Neural cell (in vitro differentiated cells): ENCODE results near the gene POLD1. TPM values are rescaled to one million over a fixed set of nuclear protein-coding genes. Genes with fewer than 3 reads are reported as not detected.

Source experiments
- H2AFZ ChIP-seq: fragments of 200-600, 300-800 bp; sonication (generic), shearing (Covaris generic); 2 replicates; pipeline ENCODE4 v1.6.0; 2014; ENCODE audit warnings: low read depth, mild to moderate bottlenecking, antibody characterized with exemption, low read length, moderate library complexity
- H3F3A ChIP-seq: fragments of 200-600 bp; shearing (Covaris generic); 2 replicates; pipeline ENCODE4 v1.6.1; 2016; ENCODE audit warnings: mild to moderate bottlenecking, moderate library complexity, mixed read lengths, antibody characterized with exemption, low read length; ENCODE audit not compliant: insufficient read depth, poor library complexity, severe bottlenecking
- H3K27ac ChIP-seq: fragments of 200-600, 300-800 bp; sonication (generic), shearing (Covaris generic); 2 replicates; pipeline ENCODE4 v1.5.1; 2014; ENCODE audit warnings: mild to moderate bottlenecking, low read length, moderate library complexity
- H3K27me3 ChIP-seq: fragments of 300-800, 200-600 bp; sonication (generic), shearing (Covaris generic); 2 replicates; pipeline ENCODE4 v1.6.0; 2014; ENCODE audit warnings: mild to moderate bottlenecking, low read depth, low read length, moderate library complexity; ENCODE audit not compliant: insufficient read depth
- H3K36me3 ChIP-seq: fragments of 300-800, 200-600 bp; sonication (generic), shearing (Covaris generic); 2 replicates; pipeline ENCODE4 v1.5.1; 2014; ENCODE audit warnings: mild to moderate bottlenecking, antibody characterized with exemption, low read length, moderate library complexity; ENCODE audit not compliant: insufficient read depth
- H3K4me2 ChIP-seq: fragments of 300-800, 200-600 bp; sonication (generic), shearing (Covaris generic); 2 replicates; pipeline ENCODE4 v1.6.0; 2014; ENCODE audit warnings: mild to moderate bottlenecking, low read length
- H3K4me3 ChIP-seq: fragments of 300-800, 200-600 bp; sonication (generic), shearing (Covaris generic); 2 replicates; pipeline ENCODE4 v1.5.1; 2014; ENCODE audit warnings: mild to moderate bottlenecking, low read length, moderate library complexity
- H3K79me2 ChIP-seq: fragments of 200-600 bp; shearing (Covaris generic); replicated peaks from 2 replicates; pipeline ENCODE4 v1.6.0; 2014; ENCODE audit warnings: mild to moderate bottlenecking, low read length, moderate library complexity; ENCODE audit not compliant: insufficient read depth
- H3K9ac ChIP-seq: fragments of 300-800, 200-600 bp; sonication (generic), shearing (Covaris generic); 2 replicates; pipeline ENCODE4 v1.6.1; 2016; ENCODE audit warnings: mild to moderate bottlenecking, low read length, mixed read lengths
- H3K9me2 ChIP-seq: fragments of 200-600 bp; shearing (Covaris generic); 2 replicates; pipeline ENCODE4 v1.6.1; 2016; ENCODE audit warnings: mild to moderate bottlenecking, low read length, mixed read lengths; ENCODE audit not compliant: insufficient read depth
- H3K9me3 ChIP-seq: fragments of 200-600, 300-800 bp; sonication (generic), shearing (Covaris generic); 2 replicates; pipeline ENCODE4 v1.6.1; 2016; ENCODE audit warnings: mild to moderate bottlenecking, mixed run types, low read length, moderate library complexity, mixed read lengths
- H4K20me1 ChIP-seq: fragments of 200-600 bp; shearing (Covaris generic); 2 replicates; pipeline ENCODE4 v1.6.1; 2016; ENCODE audit warnings: mild to moderate bottlenecking, mixed run types; ENCODE audit not compliant: insufficient read depth
- CTCF ChIP-seq: fragments of 450-650 bp; IDR thresholded peaks from 2 replicates; pipeline ENCODE4 v1.5.1; 2014; ENCODE audit warnings: antibody characterized with exemption, mild to moderate bottlenecking, moderate library complexity; ENCODE audit not compliant: poor library complexity, severe bottlenecking
- EP300 ChIP-seq: fragments of 450-650 bp; conservative IDR thresholded peaks from 2 replicates; pipeline ENCODE4 v1.6.1; 2014; ENCODE audit warnings: antibody characterized with exemption, mild to moderate bottlenecking, moderate library complexity; ENCODE audit not compliant: poor library complexity, severe bottlenecking
- EZH2 ChIP-seq: fragments of 200-600, 300-800 bp; shearing (Covaris generic), sonication (generic); IDR thresholded peaks from 2 replicates; pipeline ENCODE4 v1.6.1; 2014; ENCODE audit warnings: antibody characterized with exemption, low read length, borderline replicate concordance, mild to moderate bottlenecking; ENCODE audit not compliant: insufficient read depth, poor library complexity, severe bottlenecking
- MXI1 ChIP-seq: fragments of 450-650 bp; conservative IDR thresholded peaks from 2 replicates; pipeline ENCODE4 v1.6.1; 2014; ENCODE audit warnings: antibody characterized with exemption, mild to moderate bottlenecking; ENCODE audit not compliant: poor library complexity, severe bottlenecking
- POLR2AphosphoS5 ChIP-seq: IDR thresholded peaks from 2 replicates; pipeline ENCODE4 v1.6.1; 2012
- RAD21 ChIP-seq: fragments of 450-650 bp; conservative IDR thresholded peaks from 2 replicates; pipeline ENCODE4 v1.6.1; 2014; ENCODE audit warnings: antibody characterized with exemption, mild to moderate bottlenecking, moderate library complexity
- REST ChIP-seq: IDR thresholded peaks from 2 replicates; pipeline ENCODE4 v1.6.1; 2012; ENCODE audit warnings: borderline replicate concordance
- SMC3 ChIP-seq: fragments of 450-650 bp; conservative IDR thresholded peaks from 2 replicates; pipeline ENCODE4 v1.6.1; 2014; ENCODE audit warnings: antibody characterized with exemption, mild to moderate bottlenecking, moderate library complexity; ENCODE audit not compliant: poor library complexity
- TAF1 ChIP-seq: IDR thresholded peaks from 2 replicates; pipeline ENCODE4 v1.6.1; 2012; ENCODE audit warnings: low read depth
- polyA plus RNA-seq: library from polyadenylated mRNA; depleted of rRNA; stranded (reverse); fragments of >200 nt; gene quantifications from 2 replicates; pipeline ENCODE4 v1.2.3, GENCODE V29; 2014

POLD1 gene
- polyA plus RNA-seq, 1 donor from 2014 or later, result 13.1 TPM

GRCh38 chr19:50447750-50448149 is 63.6 kb downstream of the POLD1 start:
- Histone ChIP-seq H3K9me3 (no peaks in the 10 kb centered on the region), H4K20me1 (no peaks in the 10 kb centered on the region), H2AFZ (no peak overlapping the region), H3K36me3 (no peaks in the 10 kb centered on the region), H3K27ac (no peak overlapping the region), H3K4me2 (no peak overlapping the region), H3K9ac (no peak overlapping the region), H3K79me2 (no peaks in the 10 kb centered on the region), H3F3A (no peaks in the 10 kb centered on the region), H3K4me3 (no peak overlapping the region), H3K9me2 (no peaks in the 10 kb centered on the region), H3K27me3 (no peaks in the 10 kb centered on the region)
- TF ChIP-seq CTCF (no peak), MXI1 (no peak), TAF1 (no peak), RAD21 (no peak), EZH2 (no peak), SMC3 (no peak), EP300 (no peak), REST (no peak), POLR2AphosphoS5 (no peak)

GRCh38 chr19:50449236-50449899 is 65.2 kb downstream of the POLD1 start:
- no peaks in the 10 kb centered on the region for H3K79me2 ChIP-seq
- no peak overlapping the region for H3K4me2 ChIP-seq
- no peaks in the 10 kb centered on the region for H3K9me2 ChIP-seq
- no peaks in the 10 kb centered on the region for H3K27me3 ChIP-seq
- H4K20me1 ChIP-seq, result no peaks in the 10 kb centered on the region
- TF ChIP-seq MXI1 (no peak), TAF1 (no peak), EP300 (no peak), REST (no peak), CTCF (no peak)
- H3K4me3 ChIP-seq, result no peak overlapping the region
- H3K36me3 ChIP-seq, result no peaks in the 10 kb centered on the region
- H3K9me3 ChIP-seq, result no peaks in the 10 kb centered on the region
- H3K9ac ChIP-seq, result no peak overlapping the region
- no peak overlapping the region for H3K27ac ChIP-seq
- no peaks in the 10 kb centered on the region for H3F3A ChIP-seq
- no peak overlapping the region for H2AFZ ChIP-seq
